Cardiac muscle cell (in vitro differentiated cells and primary cell): ENCODE data around the gene NT5DC4. TPM values are rescaled to one million over a fixed set of nuclear protein-coding genes. Genes with fewer than 3 reads are reported as not detected.
"Not testable (repeated sequence)": the region's sequence is repeated elsewhere in the genome, so short reads cannot be mapped to it uniquely, and the experiment has no call there.

Source experiments
- DNase-seq, 2 donors: peaks; one replicate each; pipeline versions ENCODE4 v3.0.0 to v3.0.0-alpha.2; 2010 to 2017; ENCODE audit warnings: low read depth in 1 of 2, low spot score in 1 of 2
- H3K27ac ChIP-seq: fragments of 200-600 bp; sonication (generic); 2 replicates; pipeline ENCODE4 v1.5.1; 2016
- H3K27me3 ChIP-seq: fragments of 200-600 bp; sonication (generic); 2 replicates; pipeline ENCODE4 v1.6.0; 2016; ENCODE audit warnings: control low read depth
- H3K36me3 ChIP-seq: fragments of 200-600 bp; sonication (generic); 2 replicates; pipeline ENCODE4 v1.5.1; 2016; ENCODE audit warnings: control low read depth
- H3K4me1 ChIP-seq: fragments of 200-600 bp; sonication (generic); 2 replicates; pipeline ENCODE4 v1.8.1; 2017; ENCODE audit warnings: low read depth, mild to moderate bottlenecking, mixed run types
- H3K4me3 ChIP-seq: fragments of 200-600 bp; sonication (generic); 2 replicates; pipeline ENCODE4 v1.5.1; 2016; ENCODE audit warnings: mild to moderate bottlenecking
- H3K9me3 ChIP-seq: fragments of 200-600 bp; sonication (generic); 2 replicates; pipeline ENCODE4 v1.5.1; 2017; ENCODE audit warnings: low read depth, mild to moderate bottlenecking, control low read depth
- CTCF ChIP-seq: IDR thresholded peaks from 2 replicates; pipeline ENCODE4 v1.5.1; 2012; ENCODE audit warnings: low read depth, mild to moderate bottlenecking, low read length
- polyA plus RNA-seq: library from polyadenylated mRNA; unstranded; fragments of >200 nt; fragmentation: Nextera tagmentation; extraction: Ambion mirVana; gene quantifications from 2 replicates; pipeline ENCODE4 v1.2.1, GENCODE V29; 2016
- total RNA-seq: library from RNA; depleted of rRNA; stranded (reverse); fragments of >200 nt; gene quantifications from 2 replicates; pipeline ENCODE4 v1.2.3, GENCODE V29; 2016

The NT5DC4 gene
- total and polyA plus RNA-seq, 2 experiments from 2014 or later: not detected

GRCh38 chr2:112713585-112713925 lies 7.3 kb upstream of the NT5DC4 start:
- no peaks in the 10 kb centered on the region for H3K36me3 ChIP-seq
- H3K9me3 ChIP-seq: no peaks in the 10 kb centered on the region
- H3K4me1 ChIP-seq: peaks cover 3% of the 10 kb centered on the region
- H3K27me3 ChIP-seq: no peaks in the 10 kb centered on the region
- DNase-seq: no peak
- H3K27ac ChIP-seq: no peak overlapping the region
- no peak overlapping the region for H3K4me3 ChIP-seq
- no peak for TF ChIP-seq CTCF

- Histone ChIP-seq H3K27ac (no peak overlapping the region), H3K4me3 (no peak overlapping the region), H3K36me3 (no peaks in the 10 kb centered on the region), H3K27me3 (no peaks in the 10 kb centered on the region), H3K4me1 (no peaks in the 10 kb centered on the region), H3K9me3 (no peaks in the 10 kb centered on the region)
- TF ChIP-seq CTCF: no peak
- DNase-seq: no peak
These were observed 6.9 kb upstream of the NT5DC4 start for GRCh38 chr2:112713926-112714325.

GRCh38 chr2:112714331-112714730 lies 6.5 kb upstream of the NT5DC4 start:
- DNase-seq: no peak
- Histone ChIP-seq H3K4me3 (no peak overlapping the region), H3K27me3 (no peaks in the 10 kb centered on the region), H3K9me3 (no peaks in the 10 kb centered on the region), H3K27ac (no peak overlapping the region), H3K36me3 (no peaks in the 10 kb centered on the region), H3K4me1 (no peaks in the 10 kb centered on the region)
- no peak for TF ChIP-seq CTCF

- H3K4me1 ChIP-seq: no peaks in the 10 kb centered on the region
- no peak overlapping the region for H3K4me3 ChIP-seq
- TF ChIP-seq CTCF: no peak
- H3K27ac ChIP-seq: no peak overlapping the region
- no peaks in the 10 kb centered on the region for H3K36me3 ChIP-seq
- H3K27me3 ChIP-seq: no peaks in the 10 kb centered on the region
- DNase-seq: no peak
- no peaks in the 10 kb centered on the region for H3K9me3 ChIP-seq
These were observed 5.8 kb upstream of the NT5DC4 start for GRCh38 chr2:112714836-112715631.

- not testable (repeated sequence) for H3K9me3 ChIP-seq, H3K27me3 ChIP-seq, DNase-seq, H3K27ac ChIP-seq, H3K4me1 ChIP-seq, H3K36me3 ChIP-seq, H3K4me3 ChIP-seq
These were observed 4.7 kb upstream of the NT5DC4 start for GRCh38 chr2:112716094-112716493.

- not testable (repeated sequence) for H3K9me3 ChIP-seq, H3K36me3 ChIP-seq, H3K4me3 ChIP-seq, H3K27ac ChIP-seq, H3K27me3 ChIP-seq, H3K4me1 ChIP-seq, DNase-seq
These were observed 3.9 kb upstream of the NT5DC4 start for GRCh38 chr2:112716826-112717352.
